Panc1 (cell line): Measurements from ENCODE around the gene MAP3K20.
"Not testable (repeated sequence)": the region's sequence is repeated elsewhere in the genome, so short reads cannot be mapped to it uniquely, and the experiment has no call there.

ENCODE experiments used
- CTCF ChIP-seq: fragments of 450-650 bp; IDR thresholded peaks from 2 replicates; pipeline ENCODE4 v1.5.1; 2017; ENCODE audit warnings: mild to moderate bottlenecking
- POLR2AphosphoS5 ChIP-seq: IDR thresholded peaks from 2 replicates; pipeline ENCODE4 v1.6.1; 2012; ENCODE audit warnings: mild to moderate bottlenecking, low read depth, low read length, moderate library complexity

DNA sequence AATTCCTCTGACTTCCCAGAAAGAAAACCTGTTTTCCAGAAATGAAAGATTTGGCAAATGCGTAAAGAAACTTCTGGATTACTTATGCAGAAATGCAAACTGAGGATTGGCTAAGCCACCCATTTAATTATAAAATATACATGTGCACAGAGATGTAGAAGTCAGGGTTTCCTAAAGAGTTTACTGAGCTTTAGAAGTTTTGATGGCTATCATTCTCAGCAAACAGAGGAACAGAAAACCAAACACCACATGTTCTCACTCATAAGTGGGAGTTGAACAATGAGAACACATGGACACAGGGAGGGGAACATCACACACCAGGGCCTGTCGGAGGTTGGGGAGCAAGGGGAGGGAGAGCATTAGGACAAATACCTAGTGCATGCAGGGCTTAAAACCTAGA, 37.4 kb upstream of the MAP3K20 start:
- TF ChIP-seq CTCF, POLR2AphosphoS5: not testable (repeated sequence)
